H1 (cell line): Measurements from ENCODE around the gene ROR1. TPM values are rescaled to one million over a fixed set of nuclear protein-coding genes. Genes with fewer than 3 reads are reported as not detected.

Experiments
- CTCF ChIA-PET: fragments of 300-600 bp; sonication (Branson Sonifier 250); formaldehyde crosslinking; loops from one replicate; lab custom pipeline; 2021; ENCODE audit not compliant: partially characterized antibody; lab: Charles Lee
- POLR2A ChIA-PET: fragments of 300-600 bp; sonication (Branson Sonifier 250); formaldehyde crosslinking; loops from one replicate; lab custom pipeline; 2021; ENCODE audit warnings: inconsistent platforms; ENCODE audit not compliant: partially characterized antibody; lab: Charles Lee
- DNase-seq, 2 experiments: peaks; one replicate each; pipeline versions ENCODE4 v3.0.0 to v3.0.0-alpha.2; 2010 to 2022; ENCODE audit warnings: low spot score in 2 of 2, low read depth in 1 of 2, mixed read lengths in 1 of 2
- FAIRE-seq: peaks from 2 replicates; lab custom pipeline; 2011; peaks lifted over from hg19 to GRCh38; lab: Jason Lieb, UNC
- H2AFZ ChIP-seq: 2 replicates; pipeline ENCODE4 v1.8.1; 2012; ENCODE audit warnings: low read length, inconsistent platforms
- H2AK5ac ChIP-seq: 2 replicates; pipeline ENCODE4 v1.6.1; 2013; ENCODE audit warnings: low read depth, low read length
- H2BK120ac ChIP-seq: replicated peaks from 2 replicates; pipeline ENCODE3; 2013; ENCODE audit warnings: low read depth, low read length, inconsistent platforms
- H2BK12ac ChIP-seq: 2 replicates; pipeline ENCODE4 v1.6.1; 2013; ENCODE audit warnings: low read depth, low read length
- H2BK15ac ChIP-seq: 2 replicates; pipeline ENCODE4 v1.6.1; 2013; ENCODE audit warnings: low read length
- H2BK20ac ChIP-seq: 2 replicates; pipeline ENCODE4 v1.6.1; 2013; ENCODE audit warnings: low read length
- H2BK5ac ChIP-seq: 2 replicates; pipeline ENCODE4 v1.6.1; 2013; ENCODE audit warnings: low read depth, low read length
- H3K14ac ChIP-seq: 2 replicates; pipeline ENCODE4 v1.6.1; 2013; ENCODE audit warnings: inconsistent platforms; ENCODE audit not compliant: insufficient read length
- H3K18ac ChIP-seq: 2 replicates; pipeline ENCODE4 v1.6.1; 2013; ENCODE audit warnings: low read length; ENCODE audit errors: extremely low read depth
- H3K23ac ChIP-seq: 2 replicates; pipeline ENCODE4 v1.6.1; 2013; ENCODE audit warnings: inconsistent platforms; ENCODE audit not compliant: insufficient read length
- H3K23me2 ChIP-seq: 2 replicates; pipeline ENCODE4 v1.6.1; 2013; ENCODE audit warnings: low read depth, low read length
- H3K27ac ChIP-seq: 2 replicates; pipeline ENCODE4 v1.6.1; 2011; ENCODE audit warnings: low read depth, low read length, inconsistent platforms
- H3K27me3 ChIP-seq, 4 experiments: replicated peaks in 1 of 4; 1 replicate in 1 of 4; 2 replicates in 3 of 4; pipeline versions ENCODE4 v1.6.1 to v1.8.1; 2011 to 2013; ENCODE audit warnings: low read length in 3 of 4, mild to moderate bottlenecking in 3 of 4, inconsistent platforms in 2 of 4, mixed read lengths in 2 of 4, moderate library complexity in 1 of 4; ENCODE audit not compliant: control insufficient read depth in 3 of 4, insufficient read depth in 3 of 4; ENCODE audit errors: extremely low read depth in 1 of 4
- H3K36me3 ChIP-seq, 4 experiments: 2 replicates each; pipeline versions ENCODE4 v1.6.1 to v1.8.1; 2011 to 2013; ENCODE audit warnings: mild to moderate bottlenecking in 4 of 4, low read length in 3 of 4, moderate library complexity in 2 of 4, control low read depth in 1 of 4, inconsistent platforms in 1 of 4; ENCODE audit not compliant: insufficient read depth in 4 of 4, control insufficient read depth in 2 of 4
- H3K4ac ChIP-seq: replicated peaks from 2 replicates; pipeline ENCODE3; 2013; ENCODE audit warnings: low read length, low read depth, mixed read lengths, inconsistent platforms; ENCODE audit not compliant: insufficient read length
- H3K4me1 ChIP-seq, 4 experiments: replicated peaks in 1 of 4; 1 replicate in 1 of 4; 2 replicates in 3 of 4; pipeline versions ENCODE4 v1.6.1 to v1.8.1; 2011 to 2013; ENCODE audit warnings: low read length in 3 of 4, inconsistent platforms in 2 of 4, mixed read lengths in 1 of 4; ENCODE audit not compliant: insufficient read depth in 4 of 4, control insufficient read depth in 3 of 4
- H3K4me2 ChIP-seq, 2 experiments: 2 replicates each; pipeline versions ENCODE4 v1.6.1 to v1.8.1; 2011 to 2013; ENCODE audit warnings: low read depth in 2 of 2, low read length in 2 of 2, control low read depth in 1 of 2, inconsistent platforms in 1 of 2, mild to moderate bottlenecking in 1 of 2; ENCODE audit not compliant: insufficient read depth in 1 of 2
- H3K4me3 ChIP-seq, 4 experiments: fragments of 200-600, 300-600 bp in 1 of 4; sonication (generic), shearing (Covaris generic), sonication (Bioruptor Twin) in 1 of 4; 2 replicates each; pipeline versions ENCODE4 v1.5.1 to v1.8.1; 2011 to 2016; ENCODE audit warnings: low read length in 4 of 4, low read depth in 3 of 4, control low read depth in 2 of 4, inconsistent platforms in 2 of 4, mild to moderate bottlenecking in 2 of 4, mixed read lengths in 1 of 4, moderate library complexity in 1 of 4; ENCODE audit not compliant: insufficient read depth in 2 of 4; ENCODE audit errors: extremely low read depth in 1 of 4
- H3K56ac ChIP-seq: replicated peaks from 2 replicates; pipeline ENCODE3; 2013; ENCODE audit warnings: low read depth, mild to moderate bottlenecking, mixed read lengths, low read length, inconsistent platforms; ENCODE audit not compliant: insufficient read length
- H3K79me1 ChIP-seq: 2 replicates; pipeline ENCODE4 v1.6.1; 2013; ENCODE audit warnings: low read depth, low read length, control low read depth
- H3K79me2 ChIP-seq, 2 experiments: 2 replicates each; pipeline versions ENCODE4 v1.6.1 to v1.8.1; 2012 to 2013; ENCODE audit warnings: low read length in 2 of 2, mild to moderate bottlenecking in 2 of 2, inconsistent platforms in 1 of 2; ENCODE audit not compliant: insufficient read depth in 2 of 2, control insufficient read depth in 1 of 2
- H3K9ac ChIP-seq, 4 experiments: replicated peaks in 1 of 4; 1 replicate in 1 of 4; 2 replicates in 3 of 4; pipeline versions ENCODE4 v1.6.1 to v1.8.1; 2011 to 2013; ENCODE audit warnings: low read depth in 3 of 4, low read length in 3 of 4, control low read depth in 2 of 4, mild to moderate bottlenecking in 2 of 4, moderate library complexity in 2 of 4, inconsistent platforms in 1 of 4; ENCODE audit errors: extremely low read depth in 1 of 4
- H3K9me3 ChIP-seq, 2 experiments: 2 replicates each; pipeline versions ENCODE4 v1.6.1 to v1.8.1; 2012 to 2013; ENCODE audit warnings: mild to moderate bottlenecking in 2 of 2, moderate library complexity in 2 of 2, control low read depth in 1 of 2, inconsistent platforms in 1 of 2, low read depth in 1 of 2, low read length in 1 of 2, mixed read lengths in 1 of 2; ENCODE audit not compliant: insufficient read depth in 2 of 2
- H4K20me1 ChIP-seq, 2 experiments: replicated peaks in 1 of 2; 2 replicates each; pipeline versions ENCODE3 to v1.8.1; 2011 to 2013; ENCODE audit warnings: inconsistent platforms in 2 of 2, low read length in 2 of 2, mild to moderate bottlenecking in 1 of 2; ENCODE audit not compliant: insufficient read depth in 2 of 2, control insufficient read depth in 1 of 2
- H4K5ac ChIP-seq: 2 replicates; pipeline ENCODE4 v1.6.1; 2013; ENCODE audit warnings: low read length, low read depth, mixed read lengths, inconsistent platforms; ENCODE audit not compliant: insufficient read length
- H4K8ac ChIP-seq: 2 replicates; pipeline ENCODE4 v1.8.0; 2013; ENCODE audit warnings: mild to moderate bottlenecking, moderate library complexity, low read length, inconsistent platforms; ENCODE audit not compliant: insufficient read depth; ENCODE audit errors: extremely low read depth
- H4K91ac ChIP-seq: replicated peaks from 2 replicates; pipeline ENCODE3; 2013; ENCODE audit warnings: low read length, mixed read lengths, inconsistent platforms; ENCODE audit not compliant: insufficient read length
- CHD1 ChIP-seq: IDR thresholded peaks from 2 replicates; pipeline ENCODE4 v1.6.1; 2012; ENCODE audit warnings: low read depth, low read length, improper control_type of control experiment
- CREB1 ChIP-seq: IDR thresholded peaks from 2 replicates; pipeline ENCODE4 v1.6.1; 2012; ENCODE audit warnings: inconsistent platforms
- E2F6 ChIP-seq: IDR thresholded peaks from 2 replicates; pipeline ENCODE4 v1.6.1; 2012; ENCODE audit warnings: inconsistent platforms
- EGR1 ChIP-seq: IDR thresholded peaks from 2 replicates; pipeline ENCODE4 v1.6.1; 2011; ENCODE audit warnings: low read depth, low read length, borderline replicate concordance
- KDM5A ChIP-seq: fragments of 200-600 bp; IDR thresholded peaks from 2 replicates; pipeline ENCODE4 v1.7.1; 2012; ENCODE audit warnings: mild to moderate bottlenecking, low read length, inconsistent platforms, mixed read lengths
- POLR2AphosphoS5 ChIP-seq: IDR thresholded peaks from 2 replicates; pipeline ENCODE4 v1.6.1; 2011; ENCODE audit warnings: low read depth, low read length
- POU5F1 ChIP-seq: IDR thresholded peaks from 2 replicates; pipeline ENCODE4 v1.6.1; 2011; ENCODE audit warnings: low read depth, mild to moderate bottlenecking, low read length, moderate library complexity
- RNF2 ChIP-seq: fragments of 200-900, 300-1000 bp; sonication (generic); IDR thresholded peaks from 2 replicates; pipeline ENCODE4 v1.7.1; 2016; ENCODE audit warnings: borderline replicate concordance, low read depth, mild to moderate bottlenecking, antibody characterized with exemption, low read length; ENCODE audit not compliant: poor library complexity, severe bottlenecking; ENCODE audit errors: missing control alignments
- SAP30 ChIP-seq: fragments of 300-600 bp; sonication (generic); IDR thresholded peaks from 2 replicates; pipeline ENCODE4 v1.7.1; 2012; ENCODE audit warnings: low read length, moderate library complexity, mild to moderate bottlenecking, inconsistent platforms; ENCODE audit not compliant: insufficient read depth, insufficient replicate concordance
- SIN3A ChIP-seq, 2 experiments: IDR thresholded peaks in 1 of 2; conservative IDR thresholded peaks in 1 of 2; 2 replicates each; pipeline ENCODE4 v1.6.1; 2011 to 2012; ENCODE audit warnings: low read length in 2 of 2, improper control_type of control experiment in 1 of 2, low read depth in 1 of 2, mild to moderate bottlenecking in 1 of 2
- SP2 ChIP-seq: IDR thresholded peaks from 2 replicates; pipeline ENCODE4 v1.6.1; 2012; ENCODE audit warnings: mild to moderate bottlenecking, low read length, inconsistent platforms
- ZNF274 ChIP-seq: IDR thresholded peaks from 2 replicates; pipeline ENCODE4 v1.7.0; 2012; ENCODE audit warnings: low read length, borderline replicate concordance; ENCODE audit errors: extremely low read depth
- WGBS, 2 experiments: shearing (Covaris generic) in 1 of 2; methylation state at CpG; one replicate each; pipeline versions ENCODE4 v1.1.6 to v1.1.7; 2013 to 2015; ENCODE audit warnings: low lambda C conversion rate in 2 of 2, mixed read lengths in 2 of 2, inconsistent platforms in 1 of 2, low coverage in 1 of 2, missing lambda C conversion rate in 1 of 2; ENCODE audit not compliant: insufficient replicate concordance in 2 of 2, insufficient coverage in 1 of 2, insufficient read length in 1 of 2; ENCODE audit errors: extremely low coverage in 1 of 2, missing lambda C conversion rate in 1 of 2; 5-methylcytosine and 5-hydroxymethylcytosine counted together
- polyA plus RNA-seq, 7 experiments: library from polyadenylated mRNA; depleted of rRNA in 3 of 7; stranded (reverse) in 5 of 7; unstranded in 2 of 7; fragments of >200 nt in 5 of 7; fragments of 200-250 nt in 2 of 7; gene quantifications; 1 replicate in 5 of 7; 2 replicates in 1 of 7; 4 replicates in 1 of 7; pipeline versions ENCODE4 v1.2.1 to v1.2.3, GENCODE V29; 2011 to 2013; ENCODE audit warnings: missing spikeins in 2 of 7, mixed read lengths in 2 of 7
- total RNA-seq: library from RNA; stranded (reverse); fragmentation: NEBNext Ultra II Directional; extraction: Animal tissue kit (Norgen Biotek cat#: 25700); gene quantifications from 2 replicates; pipeline ENCODE4 v1.2.1, GENCODE V29; 2021
- TF ChIP-seq, protein P1 (sequence below): IDR thresholded peaks from 2 replicates; pipeline ENCODE4 v1.6.1; 2012; ENCODE audit warnings: inconsistent platforms

The ROR1 gene
- total and polyA plus RNA-seq, 2 of the 8 experiments (the other 6 are each of a cell fraction or from before 2014, with no cell fraction given) = 33.6 to 73.6 TPM

GRCh38 chr1:64182207-64182606 is 408.4 kb downstream of the ROR1 start:
- H3K4me1 ChIP-seq = 0 out of 7 replicates have a peak, but pooled peaks cover 0 to 2% (median 0%) of the 10 kb centered on the region in 4 experiments
- no peak overlapping the region for H3K23ac ChIP-seq
- POLR2A ChIA-PET = interaction anchor here (1.2 to 1.5 kb wide), 2 partner anchors 12 to 15 kb away, joined by 3 to 4 read pairs; no protein-coding TSS in a partner anchor
- DNase-seq (no peak), FAIRE-seq (no peak)
- H3K27me3 ChIP-seq = no peaks in the 10 kb centered on the region
- no peak overlapping the region for H4K91ac ChIP-seq
- H3K23me2 ChIP-seq = no peaks in the 10 kb centered on the region; the same call in 1 of the 2 replicates
- H4K5ac ChIP-seq = no peak overlapping the region
- H3K14ac ChIP-seq = no peak overlapping the region
- H2BK120ac ChIP-seq = no peak overlapping the region
- CTCF ChIA-PET = interaction anchor here (0.6 to 4.2 kb wide), 7 partner anchors 8 to 579 kb away, joined by 3 to 23 read pairs (median 4); no protein-coding TSS in a partner anchor
- no peaks in the 10 kb centered on the region for H3K79me2 ChIP-seq
- H2BK12ac ChIP-seq = no peak overlapping the region
- no peak overlapping the region for H2BK15ac ChIP-seq
- H3K27ac ChIP-seq = no peak overlapping the region
- WGBS, 2 experiments = 80% methylated on average over 2 of the region's 2 CpGs; no CpG with 5 or more reads in 1 of the 2 experiments
- H2AK5ac ChIP-seq = no peak overlapping the region
- H4K20me1 ChIP-seq = peaks cover 0 to 2% of the 10 kb centered on the region in 2 experiments
- H3K9me3 ChIP-seq = no peaks in the 10 kb centered on the region
- H2BK5ac ChIP-seq = no peak overlapping the region
- no peak overlapping the region for H3K4ac ChIP-seq
- no peak overlapping the region for H4K8ac ChIP-seq
- H3K4me2 ChIP-seq = no peak overlapping the region
- peaks cover 5 to 18% (median 15%) of the 10 kb centered on the region in 4 experiments; a peak in 6 of 8 replicates for H3K36me3 ChIP-seq
- H3K18ac ChIP-seq = no peak overlapping the region
- no peak overlapping the region for H2AFZ ChIP-seq
- no peak overlapping the region for H3K56ac ChIP-seq
- no peak overlapping the region for H2BK20ac ChIP-seq
- H3K4me3 ChIP-seq = no peak overlapping the region
- no peaks in the 10 kb centered on the region for H3K79me1 ChIP-seq
- no peak overlapping the region for H3K9ac ChIP-seq
- TF ChIP-seq SIN3A (conservative IDR thresholded peaks at IDR 0.05 in 1 of 2, IDR thresholded peaks at IDR 0.05 in 1 of 2; ENCODE audit: low read depth in 1 of 2, low read length in 2 of 2) (no peak), EGR1 (no peak), E2F6 (no peak), ZNF274 (no peak), SP2 (no peak), CREB1 (no peak), POLR2AphosphoS5 (no peak), SAP30 (no peak), POU5F1 (no peak), CHD1 (no peak), KDM5A (no peak), RNF2 (no peak)
- TF ChIP-seq, protein P1, sequence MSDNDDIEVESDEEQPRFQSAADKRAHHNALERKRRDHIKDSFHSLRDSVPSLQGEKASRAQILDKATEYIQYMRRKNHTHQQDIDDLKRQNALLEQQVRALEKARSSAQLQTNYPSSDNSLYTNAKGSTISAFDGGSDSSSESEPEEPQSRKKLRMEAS = no peak
